GM23338 (cell line): ENCODE results near the gene NDUFV1. TPM values are rescaled to one million over a fixed set of nuclear protein-coding genes. Genes with fewer than 3 reads are reported as not detected.
A peak's percentile ranks its signal among the peaks of the same experiment; 100 is the strongest.

ENCODE experiments used
- ATAC-seq: fragments of 200-7000 bp; cut with Tn5 transposase; 3 replicates; pipeline ENCODE4 v1.9.1; 2020
- DNase-seq: peaks from one replicate; pipeline ENCODE4 v3.0.0-alpha.2; 2015; ENCODE audit warnings: low spot score
- H2AFZ ChIP-seq: fragments of 200-600 bp; sonication (generic); 2 replicates; pipeline ENCODE4 v1.8.0; 2016; ENCODE audit warnings: antibody characterized with exemption, mild to moderate bottlenecking, moderate library complexity
- H3F3A ChIP-seq: fragments of 200-600 bp; sonication (generic); replicated peaks from 2 replicates; pipeline ENCODE4 v1.8.0; 2017; ENCODE audit warnings: antibody characterized with exemption, mixed run types, low read depth
- H3K27ac ChIP-seq: fragments of 200-600 bp; sonication (generic); 2 replicates; pipeline ENCODE4 v1.6.1; 2016; ENCODE audit warnings: low read depth
- H3K27me3 ChIP-seq: fragments of 200-600 bp; sonication (generic); 2 replicates; pipeline ENCODE4 v1.8.0; 2016; ENCODE audit warnings: mild to moderate bottlenecking, mixed run types, moderate library complexity; ENCODE audit not compliant: insufficient read depth
- H3K36me3 ChIP-seq: fragments of 200-600 bp; sonication (generic); 2 replicates; pipeline ENCODE4 v1.8.0; 2016; ENCODE audit warnings: mild to moderate bottlenecking; ENCODE audit not compliant: insufficient read depth
- H3K4me1 ChIP-seq: fragments of 200-600 bp; sonication (generic); 2 replicates; pipeline ENCODE4 v1.8.0; 2016; ENCODE audit warnings: mild to moderate bottlenecking, moderate library complexity; ENCODE audit not compliant: insufficient read depth
- H3K4me2 ChIP-seq: fragments of 200-600 bp; sonication (generic); 2 replicates; pipeline ENCODE4 v1.7.1; 2017; ENCODE audit warnings: mixed run types
- H3K4me3 ChIP-seq: fragments of 200-600 bp; sonication (generic); 2 replicates; pipeline ENCODE4 v1.6.1; 2016; ENCODE audit warnings: mixed run types
- H3K79me2 ChIP-seq: fragments of 200-600 bp; sonication (generic); replicated peaks from 2 replicates; pipeline ENCODE4 v1.8.0; 2017; ENCODE audit warnings: mild to moderate bottlenecking; ENCODE audit not compliant: insufficient read depth
- H3K9me2 ChIP-seq: fragments of 200-600 bp; sonication (generic); 2 replicates; pipeline ENCODE4 v1.8.0; 2017; ENCODE audit not compliant: insufficient read depth
- H4K20me1 ChIP-seq: fragments of 200-600 bp; sonication (generic); replicated peaks from 2 replicates; pipeline ENCODE4 v1.8.0; 2017; ENCODE audit warnings: mild to moderate bottlenecking; ENCODE audit not compliant: insufficient read depth
- H3K27ac Mint-ChIP-seq: 2 replicates; pipeline ENCODE4 v1.8.0; 2020; ENCODE audit warnings: inconsistent platforms, mild to moderate bottlenecking, moderate library complexity, mixed read lengths
- H3K27me3 Mint-ChIP-seq: 3 replicates; pipeline ENCODE4 v1.8.0; 2022; ENCODE audit warnings: low read depth, mild to moderate bottlenecking, moderate library complexity, mixed read lengths, inconsistent platforms; ENCODE audit not compliant: insufficient read depth, poor library complexity
- H3K36me3 Mint-ChIP-seq: 3 replicates; pipeline ENCODE4 v1.8.0; 2021; ENCODE audit warnings: low read depth, mild to moderate bottlenecking, inconsistent platforms, moderate library complexity, mixed read lengths
- H3K4me1 Mint-ChIP-seq: 3 replicates; pipeline ENCODE4 v1.8.0; 2020; ENCODE audit warnings: mild to moderate bottlenecking, inconsistent platforms, mixed read lengths
- H3K4me3 Mint-ChIP-seq: 3 replicates; pipeline ENCODE4 v1.8.0; 2021; ENCODE audit warnings: moderate library complexity, mild to moderate bottlenecking, inconsistent platforms, mixed read lengths
- H3K9me3 Mint-ChIP-seq: 3 replicates; pipeline ENCODE4 v1.8.0; 2020; ENCODE audit warnings: moderate library complexity, mild to moderate bottlenecking, inconsistent platforms, mixed read lengths
- CREB1 ChIP-seq: fragments of 250-450 bp; sonication (Bioruptor Pico); IDR thresholded peaks from 2 replicates; pipeline ENCODE4 v1.5.0; 2020; ENCODE audit warnings: low read depth, mild to moderate bottlenecking, moderate library complexity
- CTCF ChIP-seq, 2 experiments: fragments of 200-600 bp in 1 of 2; sonication (generic) in 1 of 2; conservative IDR thresholded peaks; 2 replicates each; pipeline versions ENCODE4 v1.5.1 to v1.6.1; 2016 to 2017; ENCODE audit warnings: antibody characterized with exemption in 2 of 2, low read depth in 2 of 2, mild to moderate bottlenecking in 2 of 2, moderate library complexity in 1 of 2
- EZH2 ChIP-seq: fragments of 200-600 bp; sonication (generic); IDR thresholded peaks from one replicate; pipeline ENCODE4 v1.8.0; 2017; ENCODE audit warnings: antibody characterized with exemption, mild to moderate bottlenecking, low read depth; ENCODE audit not compliant: unreplicated experiment
- EZH2phosphoT487 ChIP-seq: fragments of 200-600 bp; sonication (generic); IDR thresholded peaks from one replicate; pipeline ENCODE4 v1.8.1; 2018; ENCODE audit warnings: antibody characterized with exemption; ENCODE audit not compliant: unreplicated experiment
- NANOG ChIP-seq: IDR thresholded peaks from 2 replicates; pipeline ENCODE4 v1.6.1; 2016; ENCODE audit warnings: antibody characterized with exemption, borderline replicate concordance
- POLR2AphosphoS5 ChIP-seq: IDR thresholded peaks from 2 replicates; pipeline ENCODE4 v1.6.1; 2016; ENCODE audit warnings: antibody characterized with exemption, low read depth
- REST ChIP-seq: IDR thresholded peaks from one replicate; pipeline ENCODE4 v1.6.1; 2018; ENCODE audit warnings: antibody characterized with exemption; ENCODE audit not compliant: unreplicated experiment
- STAT1 ChIP-seq: IDR thresholded peaks from one replicate; pipeline ENCODE4 v1.6.1; 2016; ENCODE audit warnings: antibody characterized with exemption; ENCODE audit not compliant: unreplicated experiment
- ZNF114 ChIP-seq: fragments of 250-450 bp; sonication (Bioruptor Pico); IDR thresholded peaks from 2 replicates; pipeline ENCODE4 v1.5.0; 2020; ENCODE audit warnings: mild to moderate bottlenecking, moderate library complexity
- ZNF331 ChIP-seq: fragments of 250-450 bp; sonication (Bioruptor Pico); IDR thresholded peaks from 2 replicates; pipeline ENCODE4 v1.5.0; 2020; ENCODE audit warnings: low read depth, mild to moderate bottlenecking, moderate library complexity
- polyA plus RNA-seq: library from polyadenylated mRNA; unstranded; fragments of >200 nt; fragmentation: Nextera tagmentation; extraction: Ambion mirVana; gene quantifications from 2 replicates; pipeline ENCODE4 v1.2.1, GENCODE V29; 2016
- total RNA-seq: library from RNA; depleted of rRNA; stranded (reverse); fragments of >200 nt; shearing (Covaris generic); gene quantifications from 2 replicates; pipeline ENCODE4 v1.2.3, GENCODE V29; 2014

The NDUFV1 gene
- total and polyA plus RNA-seq, 2 experiments from 2014 or later, result 104 to 241 TPM

GRCh38 chr11:67572305-67572704, 34.4 kb upstream of the NDUFV1 start (continued):
- TF ChIP-seq STAT1, result no peak
- TF ChIP-seq EZH2, result no peak
- no peak for TF ChIP-seq NANOG
- TF ChIP-seq POLR2AphosphoS5, result no peak
- TF ChIP-seq REST, result no peak
- no peak for TF ChIP-seq ZNF331 (CRISPR knock-in tag)
- TF ChIP-seq ZNF114 (CRISPR knock-in tag), result no peak
- no peak for TF ChIP-seq EZH2phosphoT487

DNA sequence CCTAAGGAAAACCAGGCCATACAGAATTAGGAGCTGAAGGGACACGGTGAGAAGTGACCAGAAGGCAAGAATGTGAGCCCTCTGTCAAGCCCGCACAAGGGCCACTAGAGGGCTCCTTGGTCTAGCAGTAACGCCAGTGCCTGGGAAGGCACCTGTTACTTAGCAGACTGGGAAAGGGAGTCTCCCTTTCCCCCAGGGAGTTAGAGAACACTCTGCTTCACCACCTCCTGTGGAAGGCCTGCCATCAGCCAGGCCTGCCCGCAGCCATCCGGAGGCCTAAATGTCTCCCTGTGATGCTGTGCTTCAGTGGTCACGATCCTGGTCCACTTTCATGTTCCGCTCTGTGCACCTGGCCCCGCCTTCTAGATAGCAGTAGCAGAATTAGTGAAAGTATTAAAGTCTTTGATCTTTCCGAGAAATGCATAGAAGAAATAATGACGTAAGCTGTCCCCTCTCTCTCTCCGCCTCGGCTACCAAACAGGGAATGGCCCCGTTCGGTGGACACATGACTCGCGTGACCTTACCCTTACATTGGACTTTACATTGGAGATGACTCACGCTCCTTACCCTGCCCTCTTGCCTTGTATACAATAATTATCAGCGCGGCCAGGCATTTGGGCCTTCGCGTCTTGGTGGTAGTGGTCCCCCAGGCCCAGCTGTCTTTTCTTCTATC, 33.9 kb upstream of the NDUFV1 start:
- no peak overlapping the region for H3K27ac Mint-ChIP-seq
- DNase-seq (peak; percentile 87), ATAC-seq (peak; percentile 65)
- Histone ChIP-seq H3K4me1 (peaks cover 4% of the 10 kb centered on the region; the same call in 1 of the 2 replicates), H3K9me2 (no peaks in the 10 kb centered on the region), H3K27me3 (no peaks in the 10 kb centered on the region), H2AFZ (no peak overlapping the region), H3K4me2 (no peak overlapping the region), H3K36me3 (no peaks in the 10 kb centered on the region), H4K20me1 (no peaks in the 10 kb centered on the region), H3K79me2 (no peaks in the 10 kb centered on the region), H3K4me3 (no peak overlapping the region), H3F3A (no peaks in the 10 kb centered on the region), H3K27ac (no peak overlapping the region)
- H3K4me1 Mint-ChIP-seq, result peaks cover 3% of the 10 kb centered on the region; the same call in 1 of the 3 replicates
- H3K9me3 Mint-ChIP-seq, result peaks cover 10% of the 10 kb centered on the region; the same call in 2 of the 3 replicates
- H3K36me3 Mint-ChIP-seq, result no peaks in the 10 kb centered on the region
- no peak overlapping the region for H3K4me3 Mint-ChIP-seq
- peaks cover 16% of the 10 kb centered on the region for H3K27me3 Mint-ChIP-seq
- TF ChIP-seq REST (no peak), CTCF (conservative IDR thresholded peaks at IDR 0.05; ENCODE audit: low read depth in 2 of 2) (peak; percentile 76 to 89), CREB1 (CRISPR knock-in tag) (0 out of 2 replicates have a peak, but pooled peaks have one; percentile 17), EZH2 (no peak)
